Ammon's horn (tissue), 1 donor: Measurements from ENCODE around the gene EIF4E3.

Experiments used
- DNase-seq: peaks from one replicate; pipeline ENCODE4 v3.0.0-alpha.2; 2016; ENCODE audit warnings: low spot score

The EIF4E3 gene

DNA sequence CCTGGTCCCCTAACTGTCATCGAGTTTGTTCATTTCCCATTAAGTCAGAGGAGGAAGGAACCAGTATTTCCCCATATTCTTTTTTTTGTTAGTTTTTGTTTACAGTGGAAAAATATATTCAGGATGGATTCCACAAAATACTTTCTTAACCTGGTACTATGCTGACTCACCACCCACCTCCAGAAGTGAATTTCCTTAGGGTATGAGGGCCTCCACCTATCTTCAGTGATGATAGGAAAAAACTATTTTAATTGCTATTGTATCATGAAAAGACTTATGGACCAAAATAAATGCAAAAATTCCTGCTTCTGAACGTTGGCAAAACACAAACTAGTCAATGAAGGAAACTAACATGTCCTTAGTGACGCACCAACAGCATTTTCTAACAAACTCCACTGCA lies 77.5 kb downstream of the EIF4E3 start:
- no peak for DNase-seq

DNA sequence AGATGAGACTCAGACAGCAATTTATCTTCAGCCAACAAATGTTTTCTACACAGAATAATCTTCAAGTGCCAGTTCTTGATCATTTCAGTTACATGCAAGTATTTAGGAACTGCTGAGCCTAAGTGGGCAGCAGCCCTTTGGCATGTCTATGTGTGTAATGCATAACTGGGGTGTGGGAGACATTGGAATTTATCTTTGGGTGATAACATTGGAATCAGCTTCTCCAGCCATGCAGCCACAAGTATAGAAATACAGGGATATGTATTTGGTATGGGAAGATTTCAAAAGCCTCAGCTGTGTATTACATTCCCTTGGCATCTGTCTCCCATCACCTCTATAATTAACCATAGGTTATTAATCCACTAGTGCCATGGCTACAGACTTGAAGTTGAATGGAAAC lies 78.2 kb downstream of the EIF4E3 start:
- no peak for DNase-seq

DNA sequence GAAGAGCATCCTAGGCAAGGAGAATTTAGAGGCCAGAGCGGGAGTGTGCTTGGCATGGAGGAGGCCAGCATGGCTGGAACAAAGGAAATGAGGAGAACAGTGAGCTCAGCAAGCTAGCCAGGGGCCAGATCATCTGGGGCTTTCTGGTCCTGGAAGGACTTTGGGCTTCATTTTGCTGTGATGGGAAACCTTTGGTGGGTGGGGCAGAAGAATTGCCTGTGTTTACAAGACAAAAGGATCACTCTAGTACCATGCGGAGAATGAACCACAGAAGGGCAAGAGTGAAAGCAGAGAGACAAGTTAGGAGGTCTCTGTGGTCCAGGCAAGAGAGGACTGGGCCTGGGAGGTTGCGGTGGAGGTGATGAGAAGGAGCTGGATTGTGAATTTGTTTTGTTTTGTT lies 80.1 kb downstream of the EIF4E3 start:
- DNase-seq = no peak

DNA sequence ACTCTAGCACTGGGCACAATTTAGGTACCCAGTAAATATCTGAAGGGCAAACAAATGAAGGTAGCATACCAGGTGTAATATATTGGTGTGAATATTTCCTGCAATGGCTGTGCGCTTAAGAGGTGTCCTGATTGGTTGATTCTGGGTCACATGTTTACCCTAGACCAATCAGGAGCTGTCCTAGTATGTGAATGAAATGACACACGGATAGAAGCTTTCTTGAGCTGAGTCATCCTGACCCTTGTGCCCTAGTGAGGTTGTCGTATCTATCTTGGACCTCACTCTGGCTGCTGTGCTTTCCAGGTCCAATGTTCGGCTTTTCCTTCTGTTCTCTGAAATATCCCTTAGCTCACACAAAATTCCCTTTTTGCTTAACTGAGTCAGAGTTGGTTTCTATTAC lies 83.5 kb downstream of the EIF4E3 start:
- no peak for DNase-seq

DNA sequence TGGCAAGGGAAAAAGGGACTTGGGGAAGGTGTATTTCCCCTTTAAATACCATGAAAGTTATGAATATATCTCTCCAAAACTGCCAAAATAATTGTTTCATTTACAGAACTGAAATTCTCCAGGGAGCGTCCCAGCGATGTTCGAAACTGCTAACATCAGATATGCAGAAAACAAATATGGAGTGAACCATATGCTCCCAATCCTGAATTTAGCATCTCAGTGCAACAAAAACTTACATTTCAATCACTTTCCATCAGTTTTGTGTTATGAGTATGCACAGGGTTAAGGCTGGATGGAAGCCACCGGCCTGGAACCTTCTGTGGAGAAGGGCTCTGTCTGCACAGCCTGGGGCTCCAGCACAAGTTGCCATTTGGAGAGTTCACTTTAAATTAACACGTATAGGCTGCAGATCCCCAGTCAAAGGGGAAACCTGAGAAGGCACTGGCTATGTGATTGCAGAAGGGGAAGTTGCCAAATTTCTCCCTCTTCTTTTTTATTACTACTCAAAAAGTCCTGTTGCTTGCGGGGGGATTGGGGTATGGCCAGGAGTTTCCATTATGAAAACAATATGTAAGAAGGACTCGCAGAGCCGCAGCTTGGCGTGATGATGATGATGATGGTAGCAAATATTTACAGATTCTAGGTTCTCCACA lies 84.7 kb downstream of the EIF4E3 start:
- no peak for DNase-seq

DNA sequence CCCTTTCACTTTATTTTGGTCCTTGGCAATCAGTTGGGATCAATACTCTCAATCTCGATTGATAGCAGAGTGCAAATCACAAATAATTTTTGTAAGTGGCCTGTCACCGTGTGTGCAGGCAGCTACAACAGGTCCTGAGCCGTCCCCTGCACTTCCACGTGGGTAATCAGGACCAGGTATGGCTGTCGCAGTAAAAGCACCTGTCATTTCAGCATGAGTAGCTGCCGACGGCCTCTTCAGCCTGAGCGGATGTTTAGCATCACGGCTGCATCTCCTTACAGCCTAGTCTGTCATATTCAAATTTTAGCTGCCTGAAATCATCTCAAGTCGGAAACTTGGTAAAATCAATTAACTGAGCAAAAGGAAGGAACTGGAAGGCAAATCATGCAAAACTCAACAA lies 88.7 kb downstream of the EIF4E3 start:
- DNase-seq = no peak

DNA sequence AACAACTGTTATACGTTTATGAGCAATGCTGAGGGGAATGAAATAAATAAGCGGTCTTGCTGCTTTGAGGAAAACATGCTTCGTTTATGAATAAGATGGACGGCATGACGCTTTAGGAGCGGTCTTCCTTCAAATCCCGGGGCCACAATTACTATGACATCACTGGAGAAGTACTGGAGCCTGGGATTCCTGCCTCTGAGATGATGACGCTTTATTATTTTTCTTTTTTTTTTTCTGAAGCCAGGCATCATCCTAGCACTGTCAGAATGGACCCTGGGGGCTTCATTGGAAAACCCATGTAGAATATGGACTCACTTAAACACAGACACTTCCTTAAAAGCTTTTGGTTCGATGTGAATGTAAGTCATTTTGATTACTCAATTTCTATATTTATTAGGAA lies 89.2 kb downstream of the EIF4E3 start:
- DNase-seq = no peak

DNA sequence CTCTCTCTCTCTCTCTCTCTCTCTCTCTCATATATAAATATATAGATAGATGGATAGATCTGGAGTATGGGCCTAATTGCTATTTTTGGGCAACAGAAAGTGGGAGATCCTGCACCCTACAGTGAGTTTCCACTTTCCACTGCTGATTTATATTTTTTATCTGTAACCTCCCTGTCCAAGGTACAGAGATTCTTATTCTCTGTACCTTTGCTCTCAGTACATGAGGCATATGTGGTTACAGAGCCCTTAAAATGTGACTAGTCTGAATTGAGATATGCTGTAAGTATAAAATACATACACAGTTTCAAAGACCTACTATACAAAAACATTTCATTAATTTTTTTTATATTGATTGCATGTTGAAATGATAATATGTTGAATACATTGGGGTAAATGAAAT lies 90.5 kb downstream of the EIF4E3 start:
- DNase-seq = no peak

DNA sequence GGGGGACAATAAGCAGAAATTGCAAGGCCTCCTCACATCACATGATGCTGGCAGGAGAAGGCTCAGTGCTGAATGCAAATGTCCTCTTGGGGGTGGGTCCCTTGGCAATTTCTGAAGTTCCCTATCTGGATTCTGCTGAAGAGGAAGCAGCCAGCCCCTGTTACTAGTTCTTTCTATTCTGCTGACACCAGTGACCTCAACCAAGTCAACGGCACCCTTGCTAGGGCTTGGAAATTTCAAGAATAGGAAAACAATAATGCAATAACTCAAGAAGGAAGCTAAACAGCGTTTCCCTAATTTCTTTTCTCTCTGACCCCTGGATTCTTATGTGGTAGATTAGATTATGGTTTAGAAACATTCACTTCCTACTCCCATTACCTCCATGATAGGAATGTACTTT lies 95.5 kb downstream of the EIF4E3 start:
- DNase-seq = no peak

DNA sequence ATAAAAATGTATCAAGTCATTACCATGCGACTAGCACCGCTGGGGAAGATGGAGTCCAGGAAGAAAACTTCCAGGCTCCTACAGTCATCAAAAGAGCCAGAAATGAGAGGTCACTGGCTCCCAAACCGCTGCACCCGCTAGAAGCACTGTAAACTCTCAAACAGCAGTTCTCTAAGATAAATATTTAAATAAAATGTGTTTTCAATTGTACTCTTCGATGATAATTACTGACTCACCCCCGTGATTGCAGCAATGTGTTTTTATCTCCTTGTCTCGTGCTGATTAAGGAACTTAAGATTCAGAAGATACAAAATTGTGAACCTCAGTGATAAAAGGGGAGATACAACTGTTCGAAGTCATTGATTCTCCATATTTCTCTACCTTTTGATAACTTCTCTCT lies 95.9 kb downstream of the EIF4E3 start:
- DNase-seq = no peak

DNA sequence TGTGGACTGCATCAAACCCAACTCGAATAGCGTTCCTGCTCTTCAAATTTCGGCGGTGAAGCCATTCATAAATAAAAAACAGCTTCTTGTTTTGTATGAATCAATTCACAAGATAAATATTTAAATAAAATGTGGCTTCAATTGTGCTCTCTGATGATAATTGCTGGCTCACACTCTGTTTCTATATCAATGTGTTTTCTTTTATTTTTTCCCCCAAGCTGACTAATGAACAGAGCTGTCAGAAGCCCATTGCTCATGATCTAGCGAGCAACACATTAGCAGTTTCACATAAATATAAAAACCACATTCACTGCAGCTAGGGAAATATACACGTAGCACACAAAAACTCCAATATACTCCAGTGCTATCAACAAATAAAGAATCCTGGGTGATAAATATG lies 96.7 kb downstream of the EIF4E3 start:
- no peak for DNase-seq

DNA sequence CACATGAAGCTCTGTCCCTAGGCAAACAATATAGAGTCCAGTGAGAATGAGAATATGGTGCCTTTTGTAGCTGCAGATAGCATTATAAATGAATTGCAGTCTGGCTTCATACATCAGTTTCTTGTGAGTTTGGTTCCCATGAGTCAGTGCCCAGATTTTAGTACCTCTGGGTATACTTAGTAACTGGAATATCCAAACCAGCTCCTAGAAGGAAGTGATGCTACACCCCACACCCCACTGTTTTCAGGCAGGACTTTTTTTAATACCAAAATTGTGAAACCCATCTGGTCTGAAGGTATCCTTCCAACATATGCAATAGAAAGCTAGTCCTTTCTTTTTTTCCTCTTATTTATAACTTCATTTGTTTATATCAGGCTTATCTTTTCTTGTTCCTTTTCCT lies 99.5 kb downstream of the EIF4E3 start:
- no peak for DNase-seq
